Mesothelial cell of epicardium (in vitro differentiated cells): ENCODE results near the gene IGFBPL1. TPM values are rescaled to one million over a fixed set of nuclear protein-coding genes. Genes with fewer than 3 reads are reported as not detected.
"Not testable (repeated sequence)": the region's sequence is repeated elsewhere in the genome, so short reads cannot be mapped to it uniquely, and the experiment has no call there.

Source experiments
- DNase-seq, 2 experiments: peaks; one replicate each; pipeline ENCODE4 v3.0.0; 2021; ENCODE audit warnings: low spot score in 2 of 2; ENCODE audit not compliant: unreplicated experiment in 2 of 2
- H3K27ac Mint-ChIP-seq: 2 replicates; pipeline ENCODE4 v1.8.0; 2021; ENCODE audit warnings: mixed read lengths
- H3K27me3 Mint-ChIP-seq: 2 replicates; pipeline ENCODE4 v1.8.0; 2021; ENCODE audit warnings: low read depth, mixed read lengths
- H3K36me3 Mint-ChIP-seq: 2 replicates; pipeline ENCODE4 v1.8.0; 2021; ENCODE audit warnings: mixed read lengths
- H3K4me1 Mint-ChIP-seq: 2 replicates; pipeline ENCODE4 v1.8.0; 2021; ENCODE audit warnings: mixed read lengths
- H3K4me3 Mint-ChIP-seq: 2 replicates; pipeline ENCODE4 v1.8.0; 2021; ENCODE audit warnings: mild to moderate bottlenecking, moderate library complexity, mixed read lengths
- H3K9me3 Mint-ChIP-seq: 2 replicates; pipeline ENCODE4 v1.8.0; 2021; ENCODE audit warnings: mixed read lengths
- total RNA-seq: library from RNA; stranded (reverse); gene quantifications from 3 replicates; pipeline ENCODE4 v1.2.1, GENCODE V29; 2021
- TF ChIP-seq, protein P1 (sequence below): fragments of 200-600 bp; sonication (generic); IDR thresholded peaks from one replicate; pipeline ENCODE4 v1.5.0; 2021; ENCODE audit warnings: antibody characterized with exemption; ENCODE audit not compliant: unreplicated experiment

The IGFBPL1 gene
- total RNA-seq, 1 donor from 2014 or later = 0.34 TPM

GRCh38 chr9:38401994-38402393 lies 22.3 kb downstream of the IGFBPL1 start:
- TF ChIP-seq, protein P1, sequence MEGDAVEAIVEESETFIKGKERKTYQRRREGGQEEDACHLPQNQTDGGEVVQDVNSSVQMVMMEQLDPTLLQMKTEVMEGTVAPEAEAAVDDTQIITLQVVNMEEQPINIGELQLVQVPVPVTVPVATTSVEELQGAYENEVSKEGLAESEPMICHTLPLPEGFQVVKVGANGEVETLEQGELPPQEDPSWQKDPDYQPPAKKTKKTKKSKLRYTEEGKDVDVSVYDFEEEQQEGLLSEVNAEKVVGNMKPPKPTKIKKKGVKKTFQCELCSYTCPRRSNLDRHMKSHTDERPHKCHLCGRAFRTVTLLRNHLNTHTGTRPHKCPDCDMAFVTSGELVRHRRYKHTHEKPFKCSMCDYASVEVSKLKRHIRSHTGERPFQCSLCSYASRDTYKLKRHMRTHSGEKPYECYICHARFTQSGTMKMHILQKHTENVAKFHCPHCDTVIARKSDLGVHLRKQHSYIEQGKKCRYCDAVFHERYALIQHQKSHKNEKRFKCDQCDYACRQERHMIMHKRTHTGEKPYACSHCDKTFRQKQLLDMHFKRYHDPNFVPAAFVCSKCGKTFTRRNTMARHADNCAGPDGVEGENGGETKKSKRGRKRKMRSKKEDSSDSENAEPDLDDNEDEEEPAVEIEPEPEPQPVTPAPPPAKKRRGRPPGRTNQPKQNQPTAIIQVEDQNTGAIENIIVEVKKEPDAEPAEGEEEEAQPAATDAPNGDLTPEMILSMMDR = no peak
- Mint-ChIP-seq H3K27me3 (peaks cover 31% of the 10 kb centered on the region), H3K4me1 (no peaks in the 10 kb centered on the region), H3K9me3 (no peaks in the 10 kb centered on the region), H3K4me3 (no peak overlapping the region), H3K36me3 (peaks cover 16% of the 10 kb centered on the region), H3K27ac (no peak overlapping the region)
- DNase-seq = no peak

GRCh38 chr9:38399191-38399590 lies 25.1 kb downstream of the IGFBPL1 start:
- H3K4me1 Mint-ChIP-seq, H3K4me3 Mint-ChIP-seq, H3K27ac Mint-ChIP-seq, H3K9me3 Mint-ChIP-seq, DNase-seq: not testable (repeated sequence)
- peaks cover 13% of the 10 kb centered on the region for H3K27me3 Mint-ChIP-seq
- peaks cover 31% of the 10 kb centered on the region for H3K36me3 Mint-ChIP-seq

DNA sequence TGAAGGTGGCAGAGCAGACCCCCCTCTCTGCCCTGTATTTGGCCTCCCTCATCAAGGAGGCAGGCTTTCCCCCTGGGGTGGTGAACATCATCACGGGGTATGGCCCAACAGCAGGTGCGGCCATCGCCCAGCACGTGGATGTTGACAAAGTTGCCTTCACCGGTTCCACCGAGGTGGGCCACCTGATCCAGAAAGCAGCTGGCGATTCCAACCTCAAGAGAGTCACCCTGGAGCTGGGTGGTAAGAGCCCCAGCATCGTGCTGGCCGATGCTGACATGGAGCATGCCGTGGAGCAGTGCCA lies 27.9 kb downstream of the IGFBPL1 start:
- Mint-ChIP-seq H3K36me3 (peaks cover 31% of the 10 kb centered on the region), H3K9me3 (no peaks in the 10 kb centered on the region), H3K27me3 (peaks cover 4% of the 10 kb centered on the region), H3K4me1 (peaks cover 13% of the 10 kb centered on the region), H3K27ac (no peak overlapping the region), H3K4me3 (no peak overlapping the region)
- TF ChIP-seq, protein P1 = no peak
- DNase-seq = no peak

DNA sequence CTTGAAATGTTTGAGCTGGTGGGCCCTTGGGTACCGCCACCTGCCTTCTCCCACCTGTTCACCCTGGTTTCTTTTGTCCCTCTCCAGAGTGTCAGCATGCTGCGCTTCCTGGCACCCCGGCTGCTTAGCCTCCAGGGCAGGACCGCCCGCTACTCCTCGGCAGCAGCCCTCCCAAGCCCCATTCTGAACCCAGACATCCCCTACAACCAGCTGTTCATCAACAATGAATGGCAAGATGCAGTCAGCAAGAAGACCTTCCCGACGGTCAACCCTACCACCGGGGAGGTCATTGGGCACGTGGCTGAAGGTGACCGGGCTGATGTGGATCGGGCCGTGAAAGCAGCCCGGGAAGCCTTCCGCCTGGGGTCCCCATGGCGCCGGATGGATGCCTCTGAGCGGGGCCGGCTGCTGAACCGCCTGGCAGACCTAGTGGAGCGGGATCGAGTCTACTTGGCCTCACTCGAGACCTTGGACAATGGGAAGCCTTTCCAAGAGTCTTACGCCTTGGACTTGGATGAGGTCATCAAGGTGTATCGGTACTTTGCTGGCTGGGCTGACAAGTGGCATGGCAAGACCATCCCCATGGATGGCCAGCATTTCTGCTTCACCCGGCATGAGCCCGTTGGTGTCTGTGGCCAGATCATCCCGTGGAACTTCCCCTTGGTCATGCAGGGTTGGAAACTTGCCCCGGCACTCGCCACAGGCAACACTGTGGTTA lies 28.4 kb downstream of the IGFBPL1 start:
- Mint-ChIP-seq H3K9me3 (no peaks in the 10 kb centered on the region), H3K4me1 (peaks cover 13% of the 10 kb centered on the region), H3K27me3 (peaks cover 2% of the 10 kb centered on the region), H3K36me3 (peaks cover 31% of the 10 kb centered on the region), H3K27ac (no peak overlapping the region), H3K4me3 (no peak overlapping the region)
- no peak for DNase-seq
- TF ChIP-seq, protein P1 = no peak

DNA sequence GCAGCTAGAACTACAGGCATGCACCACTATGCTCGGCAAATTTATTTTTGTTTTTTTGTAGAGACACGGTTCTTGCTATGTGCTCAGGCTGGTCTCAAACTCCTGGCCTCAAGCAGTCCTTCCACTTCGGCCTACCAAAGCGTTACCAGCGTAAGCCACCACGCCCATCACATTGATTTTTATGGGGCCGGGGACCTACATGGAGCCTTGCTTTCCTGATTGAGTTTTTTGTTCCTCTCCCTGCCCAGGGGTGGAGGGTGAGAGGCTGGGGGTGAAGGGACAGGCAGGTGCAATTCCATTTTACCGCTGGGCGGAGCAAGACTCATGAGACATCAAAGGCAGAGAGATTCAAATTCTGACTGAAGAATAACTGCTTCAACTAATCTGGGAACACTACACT lies 29.8 kb downstream of the IGFBPL1 start:
- Mint-ChIP-seq H3K27me3 (no peaks in the 10 kb centered on the region), H3K4me1 (peaks cover 18% of the 10 kb centered on the region), H3K27ac (no peak overlapping the region), H3K9me3 (no peaks in the 10 kb centered on the region), H3K36me3 (peaks cover 29% of the 10 kb centered on the region), H3K4me3 (no peak overlapping the region)
- TF ChIP-seq, protein P1 = no peak
- DNase-seq = no peak

DNA sequence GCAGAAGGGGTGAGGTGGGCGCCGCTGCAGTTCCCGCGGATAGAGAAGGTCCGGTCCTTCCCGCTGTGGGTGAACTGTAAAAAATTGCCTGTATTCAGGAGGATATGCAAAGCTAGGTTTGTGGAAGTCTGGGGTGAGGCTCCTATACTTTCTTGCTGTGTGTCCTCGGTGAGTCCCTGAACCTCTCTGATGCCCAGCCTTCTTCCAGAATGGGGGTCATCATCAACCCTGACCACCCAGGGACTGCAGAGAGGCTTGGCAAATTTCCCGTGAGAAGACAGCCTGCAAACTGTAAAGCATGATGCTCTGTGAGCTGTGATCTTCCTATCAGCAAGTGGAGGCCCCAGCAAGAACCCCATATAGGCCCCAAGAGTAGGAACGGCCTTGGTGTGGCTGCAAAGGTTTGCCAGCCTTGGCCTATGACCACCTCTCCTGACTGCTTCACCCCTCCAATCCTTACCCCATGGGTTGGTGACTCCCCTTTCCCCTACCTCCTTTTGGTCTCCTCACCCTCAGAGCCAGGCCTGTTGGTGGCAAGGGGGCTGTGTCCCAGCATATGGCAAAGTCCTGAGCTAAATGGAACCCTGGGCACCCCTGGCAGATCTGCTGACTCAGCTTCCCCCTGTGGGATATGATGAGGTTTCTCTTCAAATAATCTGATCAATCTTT lies 31.0 kb downstream of the IGFBPL1 start:
- Mint-ChIP-seq H3K4me1 (peaks cover 18% of the 10 kb centered on the region), H3K4me3 (peak overlapping the region; percentile 92), H3K9me3 (no peaks in the 10 kb centered on the region), H3K27me3 (no peaks in the 10 kb centered on the region), H3K36me3 (peaks cover 24% of the 10 kb centered on the region), H3K27ac (peak overlapping the region; percentile 70)
- TF ChIP-seq, protein P1 = no peak
- DNase-seq = no peak
